GM12878 (cell line): ENCODE results near the gene BCHE.

Experiments used
- GATAD2B ChIP-seq: fragments of 450-650 bp; conservative IDR thresholded peaks from 2 replicates; pipeline ENCODE4 v1.6.1; 2017; ENCODE audit warnings: low read depth, mild to moderate bottlenecking, moderate library complexity
- TF ChIP-seq, protein P1 (sequence below), 3 experiments: IDR thresholded peaks in 2 of 3; conservative IDR thresholded peaks in 1 of 3; 2 replicates each; pipeline ENCODE4 v1.5.1; 2011; ENCODE audit warnings: low read depth in 3 of 3, low read length in 3 of 3, mild to moderate bottlenecking in 3 of 3, control low read depth in 2 of 3, moderate library complexity in 2 of 3, inconsistent platforms in 1 of 3, mixed read lengths in 1 of 3; ENCODE audit not compliant: control insufficient read depth in 2 of 3, insufficient read depth in 1 of 3; ENCODE audit errors: extremely low read depth in 1 of 3

DNA sequence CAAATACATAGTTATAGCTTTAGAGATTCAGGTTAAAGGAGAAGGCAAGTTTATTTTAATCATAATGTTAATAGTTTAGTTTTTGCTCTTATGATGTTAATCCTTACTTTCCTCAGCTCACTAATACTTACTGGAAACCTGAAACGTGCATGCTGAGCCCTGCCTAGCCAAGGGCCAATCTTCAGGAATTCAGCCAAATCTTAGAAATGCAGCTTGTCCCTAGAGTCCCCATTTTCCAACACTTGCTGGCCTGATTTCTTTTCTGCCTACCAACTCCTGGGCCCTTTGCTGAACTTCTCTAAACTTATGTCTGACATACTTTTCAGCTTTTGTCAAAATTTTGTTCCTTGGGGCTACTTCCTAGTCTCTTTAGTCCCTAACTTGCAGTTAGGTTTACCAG is 22.8 kb downstream of the BCHE start:
- TF ChIP-seq, protein P1, sequence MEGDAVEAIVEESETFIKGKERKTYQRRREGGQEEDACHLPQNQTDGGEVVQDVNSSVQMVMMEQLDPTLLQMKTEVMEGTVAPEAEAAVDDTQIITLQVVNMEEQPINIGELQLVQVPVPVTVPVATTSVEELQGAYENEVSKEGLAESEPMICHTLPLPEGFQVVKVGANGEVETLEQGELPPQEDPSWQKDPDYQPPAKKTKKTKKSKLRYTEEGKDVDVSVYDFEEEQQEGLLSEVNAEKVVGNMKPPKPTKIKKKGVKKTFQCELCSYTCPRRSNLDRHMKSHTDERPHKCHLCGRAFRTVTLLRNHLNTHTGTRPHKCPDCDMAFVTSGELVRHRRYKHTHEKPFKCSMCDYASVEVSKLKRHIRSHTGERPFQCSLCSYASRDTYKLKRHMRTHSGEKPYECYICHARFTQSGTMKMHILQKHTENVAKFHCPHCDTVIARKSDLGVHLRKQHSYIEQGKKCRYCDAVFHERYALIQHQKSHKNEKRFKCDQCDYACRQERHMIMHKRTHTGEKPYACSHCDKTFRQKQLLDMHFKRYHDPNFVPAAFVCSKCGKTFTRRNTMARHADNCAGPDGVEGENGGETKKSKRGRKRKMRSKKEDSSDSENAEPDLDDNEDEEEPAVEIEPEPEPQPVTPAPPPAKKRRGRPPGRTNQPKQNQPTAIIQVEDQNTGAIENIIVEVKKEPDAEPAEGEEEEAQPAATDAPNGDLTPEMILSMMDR (IDR thresholded peaks at IDR 0.05 in 2 of 3, conservative IDR thresholded peaks at IDR 0.05 in 1 of 3; ENCODE audit: control insufficient read depth in 2 of 3, extremely low read depth in 1 of 3, insufficient read depth in 1 of 3, low read depth in 3 of 3, low read length in 3 of 3) = no peak
- TF ChIP-seq GATAD2B = no peak
